Measurements from ENCODE around the gene ARHGAP23. TPM values are rescaled to one million over a fixed set of nuclear protein-coding genes. Genes with fewer than 3 reads are reported as not detected.
A peak's percentile ranks its signal among the peaks of the same experiment; 100 is the strongest.

The ARHGAP23 gene
- polyA plus RNA-seq, 1 donor (not counting 4 experiments of a cell fraction or from before 2014, with no cell fraction given), result 6.1 TPM

DNA sequence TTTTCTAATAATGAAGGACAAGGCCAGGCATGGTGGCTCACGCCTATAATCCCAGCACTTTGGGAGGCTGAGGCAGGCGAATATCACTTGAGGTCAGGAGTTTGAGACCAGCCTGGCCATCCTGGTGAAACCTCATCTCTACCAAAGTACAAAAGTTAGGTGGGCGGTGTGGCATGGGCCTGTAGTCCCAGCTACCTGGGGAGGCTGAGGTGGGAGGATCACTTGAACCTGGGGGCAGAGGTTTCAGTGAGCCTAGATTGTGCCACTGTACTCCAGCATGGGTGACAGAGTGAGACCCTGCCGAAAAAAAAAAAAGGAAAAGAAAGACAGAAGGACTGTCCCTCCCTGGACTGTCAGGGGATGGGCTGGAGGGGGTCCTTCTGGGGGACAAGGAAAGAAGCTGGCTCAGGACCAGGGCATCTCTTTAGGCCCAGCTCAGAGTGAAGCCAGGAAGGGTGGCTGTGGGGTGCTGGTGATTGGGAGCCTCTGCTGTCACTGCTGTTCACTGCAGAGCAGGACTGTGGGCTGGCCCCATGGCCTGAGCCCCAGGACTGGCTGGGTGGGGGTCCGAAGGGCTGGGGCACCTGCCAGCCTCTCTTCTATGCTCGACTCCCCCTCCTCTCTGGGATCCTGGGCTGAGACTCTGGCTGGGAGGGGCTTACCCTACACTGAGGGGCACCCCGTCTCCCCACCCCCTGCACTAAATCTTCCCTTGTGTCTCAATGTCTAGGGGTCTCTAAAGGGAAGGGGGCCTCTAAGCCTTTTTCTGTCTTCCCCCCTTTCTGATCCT lies 909 bp upstream of the ARHGAP23 start:
- no peaks in the 10 kb centered on the region for H3K36me3 ChIP-seq (ENCODE audit: control insufficient read depth in 2 of 2, extremely low read depth in 1 of 2, insufficient read depth in 2 of 2, low read length in 2 of 2)
- no peaks in the 10 kb centered on the region for H3K9me1 ChIP-seq (ENCODE audit: control insufficient read depth, extremely low read depth, insufficient read depth, low read length)
- peak overlapping the region; percentile 84 for H3K4me2 ChIP-seq (ENCODE audit: control insufficient read depth, extremely low read depth, insufficient read depth, low read depth, low read length)
- H3K4me1 ChIP-seq (ENCODE audit: control insufficient read depth, extremely low read depth, insufficient read depth, low read length), result peaks cover 5% of the 10 kb centered on the region
- H3K79me2 ChIP-seq (ENCODE audit: control insufficient read depth, insufficient read depth, low read length), result no peaks in the 10 kb centered on the region
- H3K9me3 ChIP-seq (ENCODE audit: control insufficient read depth, low read depth, low read length), result no peaks in the 10 kb centered on the region
- no peaks in the 10 kb centered on the region for H4K20me1 ChIP-seq (ENCODE audit: control insufficient read depth, extremely low read depth, insufficient read depth, low read length)
- H2AFZ ChIP-seq (ENCODE audit: control insufficient read depth, low read length), result peak overlapping the region; percentile 77
- H3K27ac ChIP-seq (ENCODE audit: control insufficient read depth, insufficient read depth, low read length), result no peak overlapping the region
- dilution Hi-C loops (cut with MboI; ENCODE audit: extremely low pct_ligation_motif_present, low sequenced_read_pairs), result no loop called here
- H3K4me3 ChIP-seq (ENCODE audit: control insufficient read depth in 2 of 3, extremely low read depth in 1 of 3, insufficient read depth in 2 of 3, low read depth in 1 of 3, low read length in 3 of 3), result peak overlapping the region; percentile 59 to 72 (median 66)
- TF ChIP-seq EZH2 (IDR thresholded peaks at IDR 0.05; ENCODE audit: low read length), result no peak
- TF ChIP-seq, protein P1, sequence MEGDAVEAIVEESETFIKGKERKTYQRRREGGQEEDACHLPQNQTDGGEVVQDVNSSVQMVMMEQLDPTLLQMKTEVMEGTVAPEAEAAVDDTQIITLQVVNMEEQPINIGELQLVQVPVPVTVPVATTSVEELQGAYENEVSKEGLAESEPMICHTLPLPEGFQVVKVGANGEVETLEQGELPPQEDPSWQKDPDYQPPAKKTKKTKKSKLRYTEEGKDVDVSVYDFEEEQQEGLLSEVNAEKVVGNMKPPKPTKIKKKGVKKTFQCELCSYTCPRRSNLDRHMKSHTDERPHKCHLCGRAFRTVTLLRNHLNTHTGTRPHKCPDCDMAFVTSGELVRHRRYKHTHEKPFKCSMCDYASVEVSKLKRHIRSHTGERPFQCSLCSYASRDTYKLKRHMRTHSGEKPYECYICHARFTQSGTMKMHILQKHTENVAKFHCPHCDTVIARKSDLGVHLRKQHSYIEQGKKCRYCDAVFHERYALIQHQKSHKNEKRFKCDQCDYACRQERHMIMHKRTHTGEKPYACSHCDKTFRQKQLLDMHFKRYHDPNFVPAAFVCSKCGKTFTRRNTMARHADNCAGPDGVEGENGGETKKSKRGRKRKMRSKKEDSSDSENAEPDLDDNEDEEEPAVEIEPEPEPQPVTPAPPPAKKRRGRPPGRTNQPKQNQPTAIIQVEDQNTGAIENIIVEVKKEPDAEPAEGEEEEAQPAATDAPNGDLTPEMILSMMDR (optimal IDR thresholded peaks at IDR 0.05 in 1 of 3, IDR thresholded peaks at IDR 0.05 in 1 of 3, conservative IDR thresholded peaks at IDR 0.05 in 1 of 3; ENCODE audit: extremely low read depth in 1 of 3, insufficient read depth in 2 of 3, low read length in 3 of 3), result no peak
- peaks cover 7% of the 10 kb centered on the region for H3K27me3 ChIP-seq (ENCODE audit: control insufficient read depth, extremely low read depth, insufficient read depth, low read length)
- DNase-seq (ENCODE audit: low read depth, low spot score) (no peak), FAIRE-seq (no peak)
- no peak overlapping the region for H3K9ac ChIP-seq (ENCODE audit: control insufficient read depth, extremely low read depth, insufficient read depth, low read length)

DNA sequence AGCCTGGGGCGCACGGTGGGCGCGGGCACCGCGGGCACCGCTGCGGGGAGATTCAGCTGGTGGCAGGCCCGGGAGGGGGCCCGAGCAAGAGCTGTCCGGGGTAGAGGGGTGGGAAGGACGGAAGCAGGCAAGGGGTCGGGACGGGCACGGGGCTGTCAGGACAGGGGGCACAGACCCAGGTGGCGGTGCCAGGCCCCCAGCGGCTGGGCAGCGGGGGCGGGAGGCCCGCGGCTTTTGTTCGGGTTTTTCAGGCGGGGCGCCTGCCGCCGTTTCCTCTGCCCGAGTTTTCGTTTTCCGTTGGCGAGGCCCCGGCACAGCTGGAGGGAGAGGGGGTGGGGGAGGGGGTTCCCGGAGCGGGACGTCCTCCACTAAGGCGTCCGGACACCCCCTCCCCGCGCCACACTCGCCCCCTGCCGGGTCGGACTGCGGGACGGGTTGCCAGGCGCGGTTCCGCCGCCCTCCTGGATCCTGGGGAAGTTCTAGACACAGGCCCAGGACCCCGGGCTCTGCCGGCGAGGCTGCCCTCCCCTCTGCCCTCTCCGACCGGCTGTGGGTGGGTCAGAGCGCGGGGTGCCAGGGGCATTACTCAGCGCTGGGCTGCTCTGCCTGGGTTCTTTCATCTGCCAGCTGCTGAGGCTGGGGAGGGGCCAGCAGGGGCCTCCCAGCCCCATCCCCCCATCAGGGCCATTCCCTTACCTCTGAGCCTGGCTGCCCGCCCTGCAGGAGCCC lies 543 bp downstream of the ARHGAP23 start:
- H3K79me2 ChIP-seq (ENCODE audit: control insufficient read depth, insufficient read depth, low read length), result no peaks in the 10 kb centered on the region
- H3K4me2 ChIP-seq (ENCODE audit: control insufficient read depth, extremely low read depth, insufficient read depth, low read depth, low read length), result peak overlapping the region; percentile 75
- peak overlapping the region; percentile 58 to 78 (median 72) for H3K4me3 ChIP-seq (ENCODE audit: control insufficient read depth in 2 of 3, extremely low read depth in 1 of 3, insufficient read depth in 2 of 3, low read depth in 1 of 3, low read length in 3 of 3)
- H4K20me1 ChIP-seq (ENCODE audit: control insufficient read depth, extremely low read depth, insufficient read depth, low read length), result no peaks in the 10 kb centered on the region
- no peak for TF ChIP-seq EZH2 (IDR thresholded peaks at IDR 0.05; ENCODE audit: low read length)
- TF ChIP-seq, protein P1 (optimal IDR thresholded peaks at IDR 0.05 in 1 of 3, IDR thresholded peaks at IDR 0.05 in 1 of 3, conservative IDR thresholded peaks at IDR 0.05 in 1 of 3; ENCODE audit: extremely low read depth in 1 of 3, insufficient read depth in 2 of 3, low read length in 3 of 3), result no peak
- peak overlapping the region; percentile 62 for H2AFZ ChIP-seq (ENCODE audit: control insufficient read depth, low read length)
- no peaks in the 10 kb centered on the region for H3K36me3 ChIP-seq (ENCODE audit: control insufficient read depth in 2 of 2, extremely low read depth in 1 of 2, insufficient read depth in 2 of 2, low read length in 2 of 2)
- DNase-seq (ENCODE audit: low read depth, low spot score) (no peak), FAIRE-seq (no peak)
- peaks cover 5% of the 10 kb centered on the region for H3K4me1 ChIP-seq (ENCODE audit: control insufficient read depth, extremely low read depth, insufficient read depth, low read length)
- no peaks in the 10 kb centered on the region for H3K9me3 ChIP-seq (ENCODE audit: control insufficient read depth, low read depth, low read length)
- H3K27ac ChIP-seq (ENCODE audit: control insufficient read depth, insufficient read depth, low read length), result no peak overlapping the region
- H3K9ac ChIP-seq (ENCODE audit: control insufficient read depth, extremely low read depth, insufficient read depth, low read length), result peak overlapping the region; percentile 60
- no peaks in the 10 kb centered on the region for H3K9me1 ChIP-seq (ENCODE audit: control insufficient read depth, extremely low read depth, insufficient read depth, low read length)
- no peaks in the 10 kb centered on the region for H3K27me3 ChIP-seq (ENCODE audit: control insufficient read depth, extremely low read depth, insufficient read depth, low read length)
- dilution Hi-C loops (cut with MboI; ENCODE audit: extremely low pct_ligation_motif_present, low sequenced_read_pairs), result no loop called here

Data from keratinocyte (primary cell).